Calu3 (cell line): ENCODE data around the gene NRP1. TPM values are rescaled to one million over a fixed set of nuclear protein-coding genes. Genes with fewer than 3 reads are reported as not detected.
"Not testable (repeated sequence)": the region's sequence is repeated elsewhere in the genome, so short reads cannot be mapped to it uniquely, and the experiment has no call there.

Experiments
- Bru-seq: library from RNA; stranded (reverse); fragments of 400-500 nt; gene quantifications from one replicate; lab custom pipeline; 2021; lab: Mats Ljungman, UMichigan
- BruChase-seq, 2 experiments: library from RNA; stranded (reverse); fragments of 400-500 nt; gene quantifications; one replicate each; lab custom pipeline; 2021; lab: Mats Ljungman, UMichigan
- BruUV-seq: library from RNA; stranded (reverse); fragments of 400-500 nt; replicated peaks from 2 replicates; lab custom pipeline; 2021; lab: Mats Ljungman, UMichigan
- CTCF ChIA-PET: fragments of 300-600 bp; sonication (Branson Sonifier 250); formaldehyde crosslinking; loops from one replicate; lab custom pipeline; 2022; ENCODE audit warnings: antibody characterized with exemption; lab: Charles Lee
- DNase-seq: peaks from one replicate; pipeline ENCODE4 v3.0.0; 2022
- H3K27ac Mint-ChIP-seq: one replicate; pipeline ENCODE4 v1.8.0; 2022; ENCODE audit warnings: mixed read lengths; ENCODE audit not compliant: unreplicated experiment
- H3K27me3 Mint-ChIP-seq: one replicate; pipeline ENCODE4 v1.8.0; 2022; ENCODE audit warnings: mixed read lengths; ENCODE audit not compliant: unreplicated experiment
- H3K36me3 Mint-ChIP-seq: one replicate; pipeline ENCODE4 v1.8.0; 2022; ENCODE audit warnings: mild to moderate bottlenecking, moderate library complexity, mixed read lengths; ENCODE audit not compliant: insufficient read depth, unreplicated experiment
- H3K4me1 Mint-ChIP-seq: one replicate; pipeline ENCODE4 v1.8.0; 2022; ENCODE audit warnings: mild to moderate bottlenecking, low read depth, mixed read lengths; ENCODE audit not compliant: unreplicated experiment
- H3K4me3 Mint-ChIP-seq: one replicate; pipeline ENCODE4 v1.8.0; 2022; ENCODE audit warnings: mild to moderate bottlenecking, low read depth, moderate library complexity, mixed read lengths; ENCODE audit not compliant: unreplicated experiment
- H3K9me3 Mint-ChIP-seq: one replicate; pipeline ENCODE4 v1.8.0; 2022; ENCODE audit warnings: low read depth, mixed read lengths; ENCODE audit not compliant: unreplicated experiment
- CTCF ChIP-seq: fragments of 200-600 bp; IDR thresholded peaks from one replicate; pipeline ENCODE4 v1.8.0; 2022; ENCODE audit warnings: antibody characterized with exemption; ENCODE audit not compliant: unreplicated experiment
- intact Hi-C: fragments of 100-400 bp; cut with micrococcal nuclease; formaldehyde crosslinking; loops from one replicate; pipeline ENCODE4 v1.10.0; 2022; ENCODE audit not compliant: unreplicated experiment
- long read RNA-seq: library from polyadenylated mRNA; stranded (forward); transcript quantifications from one replicate; pipeline ENCODE4 v2.0.0, GENCODE V29; 2022
- total RNA-seq: library from RNA; stranded (reverse); gene quantifications from 2 replicates; pipeline ENCODE4 v1.2.3, GENCODE V29; 2022

The NRP1 gene
- 96.3 and 99.1 TPM in 2 replicates for total RNA-seq
- percentile 94 among the genes with signal in this experiment for Bru-seq, nascent RNA
- BruChase-seq, experiment 1, labeled RNA remaining after a 6-hour chase: percentile 88 among the genes with signal in this experiment
- percentile 78 among the genes with signal in this experiment for BruChase-seq, experiment 2, labeled RNA remaining after a 2-hour chase
- long read RNA-seq, full-length matches to known transcripts: 11 of 40 reads
- long read RNA-seq, partial matches to known transcripts: 12 of 40 reads
- long read RNA-seq, other reads (novel, unspliced or antisense): 17 of 40 reads

GRCh38 chr10:33334153-33334804, at the start of gene NRP1:
Gene NRP1, minus strand, starts transcription at chr10:33334667. Its CDS starts 285 bp downstream, at chr10:33334382.
- Mint-ChIP-seq H3K36me3 (peaks cover 80% of the 10 kb centered on the region), H3K9me3 (peaks cover 2% of the 10 kb centered on the region), H3K4me3 (peak within 1 kb of the TSS; percentile 85), H3K4me1 (peaks cover 27% of the 10 kb centered on the region), H3K27me3 (no peaks in the 10 kb centered on the region), H3K27ac (peak within 1 kb of the TSS; percentile 90)
- BruUV-seq: TSS peak; percentile 27
- CTCF ChIA-PET: interaction anchor here (0.6 to 1.5 kb wide), 5 partner anchors 10 to 787 kb away, joined by 3 to 5 read pairs (median 5); no protein-coding TSS in a partner anchor
- intact Hi-C loops: loop anchor here (5.0 to 10.0 kb wide), 6 partner anchors 137 to 1303 kb away; no protein-coding TSS in a partner anchor
- no peak for TF ChIP-seq CTCF
- DNase-seq: peak; percentile 39

GRCh38 chr10:33384201-33384600, 49.7 kb upstream of the NRP1 start:
- H3K9me3 Mint-ChIP-seq, H3K36me3 Mint-ChIP-seq, H3K4me1 Mint-ChIP-seq, intact Hi-C loops, H3K27me3 Mint-ChIP-seq, DNase-seq, H3K4me3 Mint-ChIP-seq, CTCF ChIA-PET, BruUV-seq, H3K27ac Mint-ChIP-seq: not testable (repeated sequence)

GRCh38 chr10:33382921-33383713, 48.6 kb upstream of the NRP1 start:
- no peak for TF ChIP-seq CTCF
- Mint-ChIP-seq H3K27me3 (no peaks in the 10 kb centered on the region), H3K4me1 (peaks cover 12% of the 10 kb centered on the region), H3K27ac (no peak overlapping the region), H3K4me3 (no peak overlapping the region), H3K36me3 (no peaks in the 10 kb centered on the region), H3K9me3 (no peaks in the 10 kb centered on the region)
- no peak for DNase-seq
- CTCF ChIA-PET: no interaction called here
- intact Hi-C loops: loop anchor here (2.0 kb wide), 1 partner anchor 42 kb away; no protein-coding TSS in a partner anchor
- BruUV-seq: no TSS peak

GRCh38 chr10:33382216-33382600, 47.7 kb upstream of the NRP1 start:
- Mint-ChIP-seq H3K4me3 (no peak overlapping the region), H3K36me3 (no peaks in the 10 kb centered on the region), H3K27me3 (no peaks in the 10 kb centered on the region), H3K9me3 (no peaks in the 10 kb centered on the region), H3K4me1 (peaks cover 21% of the 10 kb centered on the region), H3K27ac (no peak overlapping the region)
- BruUV-seq: no TSS peak
- TF ChIP-seq CTCF: no peak
- intact Hi-C loops: loop anchor here (2.0 kb wide), 1 partner anchor 41 kb away; no protein-coding TSS in a partner anchor
- DNase-seq: no peak
- CTCF ChIA-PET: no interaction called here
